HL-60 (cell line): ENCODE results near the gene GAP43.

Source experiments
- CTCF ChIP-seq: IDR thresholded peaks from one replicate; pipeline ENCODE4 v1.5.1; 2011; ENCODE audit warnings: low read length, control low read depth, inconsistent platforms; ENCODE audit not compliant: insufficient read depth
- GABPA ChIP-seq: IDR thresholded peaks from 2 replicates; pipeline ENCODE4 v1.6.1; 2012; ENCODE audit warnings: low read depth
- POLR2AphosphoS5 ChIP-seq: IDR thresholded peaks from 2 replicates; pipeline ENCODE4 v1.6.1; 2012; ENCODE audit warnings: low read depth
- REST ChIP-seq: IDR thresholded peaks from 2 replicates; pipeline ENCODE4 v1.6.1; 2012; ENCODE audit warnings: low read depth; ENCODE audit not compliant: insufficient replicate concordance
- SPI1 ChIP-seq: IDR thresholded peaks from 2 replicates; pipeline ENCODE4 v1.6.1; 2012; ENCODE audit warnings: low read depth, mild to moderate bottlenecking, borderline replicate concordance

- TF ChIP-seq CTCF = no peak
- TF ChIP-seq GABPA = no peak
- TF ChIP-seq REST = no peak
- no peak for TF ChIP-seq POLR2AphosphoS5
- TF ChIP-seq SPI1 = no peak
Observed at GRCh38 chr3:115766587-115767482, 143.5 kb downstream of the GAP43 start.
